Left lung (tissue), 14 donors: Measurements from ENCODE around the gene UBE2R2. TPM values are rescaled to one million over a fixed set of nuclear protein-coding genes. Genes with fewer than 3 reads are reported as not detected.
"Not testable (repeated sequence)": the region's sequence is repeated elsewhere in the genome, so short reads cannot be mapped to it uniquely, and the experiment has no call there.

Experiments
- ATAC-seq: fragments of 200-7000 bp; cut with Tn5 transposase; one replicate; pipeline ENCODE4 v1.9.1; 2020; ENCODE audit warnings: moderate library complexity
- DNase-seq, 4 donors: peaks; one replicate each; pipeline ENCODE4 v3.0.0-alpha.2; 2013 to 2020
- H3K27ac ChIP-seq, 2 donors: fragments of 200-600 bp; sonication (generic) in 1 of 2; one replicate each; pipeline versions ENCODE4 v1.5.0 to v1.8.0; 2020 to 2021
- H3K27me3 ChIP-seq, 2 donors: fragments of 200-600 bp; sonication (generic) in 1 of 2; one replicate each; pipeline versions ENCODE4 v1.5.0 to v1.8.0; 2020 to 2021
- H3K36me3 ChIP-seq, 2 donors: fragments of 200-600 bp; sonication (generic) in 1 of 2; one replicate each; pipeline versions ENCODE4 v1.5.0 to v1.8.0; 2020 to 2021
- H3K4me1 ChIP-seq, 2 donors: fragments of 200-600 bp; one replicate each; pipeline ENCODE4 v1.8.0; 2021
- H3K4me3 ChIP-seq, 2 donors: fragments of 200-600 bp; sonication (generic) in 1 of 2; one replicate each; pipeline versions ENCODE4 v1.5.0 to v1.8.0; 2020 to 2021; ENCODE audit warnings: mild to moderate bottlenecking in 1 of 2
- H3K9me3 ChIP-seq, 2 donors: fragments of 200-600 bp; sonication (generic) in 1 of 2; one replicate each; pipeline versions ENCODE4 v1.5.0 to v1.8.0; 2020 to 2021
- CTCF ChIP-seq, 2 donors: fragments of 200-600 bp; sonication (generic) in 1 of 2; IDR thresholded peaks; one replicate each; pipeline versions ENCODE4 v1.5.0 to v1.8.0; 2021; ENCODE audit warnings: antibody characterized with exemption in 2 of 2
- intact Hi-C, 2 donors: fragments of 100-400 bp; cut with DNase I; formaldehyde crosslinking; loops; one replicate each; pipeline versions ENCODE4 v1.11.2 to v1.14.2; 2022
- long read RNA-seq, 12 donors: library from polyadenylated mRNA in 2 of 12; unstranded in 2 of 12; transcript quantifications; one replicate each; pipeline ENCODE4 v2.0.0 and lab custom pipeline, GENCODE V29; 2019 to 2026
- polyA plus RNA-seq, 6 donors: library from polyadenylated mRNA; unstranded; fragments of 120-200 nt; gene quantifications; one replicate each; pipeline ENCODE4 v1.2.1, GENCODE V29; 2013; ENCODE audit not compliant: insufficient read length in 6 of 6
- total RNA-seq, 2 donors: library from RNA; stranded (reverse); fragmentation: NEBNext Ultra II Directional; extraction: Animal tissue kit (Norgen Biotek cat#: 25700); gene quantifications; one replicate each; pipeline ENCODE4 v1.2.1, GENCODE V29; 2021
- donor health status: DM: no; HTN: yes; CAD: no.
- donor health status: DM: no; HTN: no; CAD: no.

Gene UBE2R2
- total RNA-seq = 10 to 100 TPM; 34.0 to 37.5 TPM
- polyA plus RNA-seq = 10 to 100 TPM; 54.2 to 60.6 (median 57.9) TPM
- long read RNA-seq, donor 1, full-length matches to known transcripts = 47 of 57 reads
- long read RNA-seq, donor 1, partial matches to known transcripts = 10 of 57 reads
- long read RNA-seq, donor 1, other reads (novel, unspliced or antisense) = 0 of 57 reads
- long read RNA-seq, donor 2, full-length matches to known transcripts = 47 of 219 reads
- long read RNA-seq, donor 2, partial matches to known transcripts = 172 of 219 reads
- long read RNA-seq, donor 2, other reads (novel, unspliced or antisense) = 0 of 219 reads
- long read RNA-seq, donor 3, full-length matches to known transcripts = 27 of 32 reads
- long read RNA-seq, donor 3, partial matches to known transcripts = 5 of 32 reads
- long read RNA-seq, donor 3, other reads (novel, unspliced or antisense) = 0 of 32 reads
- long read RNA-seq, donor 4, full-length matches to known transcripts = 5 of 11 reads
- long read RNA-seq, donor 4, partial matches to known transcripts = 4 of 11 reads
- long read RNA-seq, donor 4, other reads (novel, unspliced or antisense) = 2 of 11 reads
- long read RNA-seq, donor 5, full-length matches to known transcripts = 32 of 43 reads
- long read RNA-seq, donor 5, partial matches to known transcripts = 11 of 43 reads
- long read RNA-seq, donor 5, other reads (novel, unspliced or antisense) = 0 of 43 reads
- long read RNA-seq, donor 6, full-length matches to known transcripts = 19 of 19 reads
- long read RNA-seq, donor 6, partial matches to known transcripts = 0 of 19 reads
- long read RNA-seq, donor 6, other reads (novel, unspliced or antisense) = 0 of 19 reads
- long read RNA-seq, donor 7, full-length matches to known transcripts = 9 of 9 reads
- long read RNA-seq, donor 7, partial matches to known transcripts = 0 of 9 reads
- long read RNA-seq, donor 7, other reads (novel, unspliced or antisense) = 0 of 9 reads
- long read RNA-seq, donor 8, full-length matches to known transcripts = 30 of 97 reads
- long read RNA-seq, donor 8, partial matches to known transcripts = 67 of 97 reads
- long read RNA-seq, donor 8, other reads (novel, unspliced or antisense) = 0 of 97 reads
- long read RNA-seq, donor 9 = 0 reads
- long read RNA-seq, donor 10, full-length matches to known transcripts = 8 of 11 reads
- long read RNA-seq, donor 10, partial matches to known transcripts = 2 of 11 reads
- long read RNA-seq, donor 10, other reads (novel, unspliced or antisense) = 1 of 11 reads
- long read RNA-seq, donor 11, full-length matches to known transcripts = 46 of 68 reads
- long read RNA-seq, donor 11, partial matches to known transcripts = 16 of 68 reads
- long read RNA-seq, donor 11, other reads (novel, unspliced or antisense) = 6 of 68 reads
- long read RNA-seq, donor 12, full-length matches to known transcripts = 29 of 89 reads
- long read RNA-seq, donor 12, partial matches to known transcripts = 60 of 89 reads
- long read RNA-seq, donor 12, other reads (novel, unspliced or antisense) = 0 of 89 reads

GRCh38 chr9:33816327-33817252 is at the start of gene UBE2R2:
Gene UBE2R2, plus strand, starts transcription at chr9:33817160. Its CDS starts 598 bp downstream, at chr9:33817758.
- intact Hi-C loops = no loop called here
- peaks cover 4 to 64% of the 10 kb centered on the region in 2 donors for H3K4me1 ChIP-seq
- ATAC-seq = peak; percentile 88

GRCh38 chr9:33770156-33770880 is 46.6 kb upstream of the UBE2R2 start:
- H3K4me1 ChIP-seq, H3K9me3 ChIP-seq, DNase-seq, intact Hi-C loops, H3K27ac ChIP-seq, H3K36me3 ChIP-seq, H3K27me3 ChIP-seq, ATAC-seq, H3K4me3 ChIP-seq: not testable (repeated sequence)

More at GRCh38 chr9:33816327-33817252, at the start of gene UBE2R2:
- no peaks in the 10 kb centered on the region for H3K9me3 ChIP-seq
- H3K27me3 ChIP-seq = no peaks in the 10 kb centered on the region
- H3K36me3 ChIP-seq = no peaks in the 10 kb centered on the region
- H3K4me3 ChIP-seq = peak within 1 kb of the TSS; percentile 81 to 88
- peak; percentile 94 to 98 (median 96) for DNase-seq
- peak within 1 kb of the TSS; percentile 99 to 100 for H3K27ac ChIP-seq
- no peak for TF ChIP-seq CTCF (IDR thresholded peaks at IDR 0.05)

- ATAC-seq, H3K4me3 ChIP-seq, DNase-seq, H3K9me3 ChIP-seq, H3K27ac ChIP-seq, H3K27me3 ChIP-seq, intact Hi-C loops, H3K36me3 ChIP-seq, H3K4me1 ChIP-seq: not testable (repeated sequence)
These were observed 43.8 kb upstream of the UBE2R2 start for GRCh38 chr9:33773135-33773534.

GRCh38 chr9:33774074-33774659 is 42.8 kb upstream of the UBE2R2 start:
- DNase-seq = peak in 1 of 4 donors; percentile 16
- intact Hi-C loops = not testable (repeated sequence)

GRCh38 chr9:33776578-33776977 is 40.4 kb upstream of the UBE2R2 start:
- H3K27me3 ChIP-seq = peaks cover 0 to 4% of the 10 kb centered on the region in 2 donors
- H3K4me1 ChIP-seq = no peaks in the 10 kb centered on the region
- DNase-seq (no peak), ATAC-seq (no peak)
- no peaks in the 10 kb centered on the region for H3K9me3 ChIP-seq
- no peak overlapping the region for H3K4me3 ChIP-seq
- intact Hi-C loops = no loop called here
- TF ChIP-seq CTCF (IDR thresholded peaks at IDR 0.05) = no peak
- no peak overlapping the region for H3K27ac ChIP-seq
- H3K36me3 ChIP-seq = no peaks in the 10 kb centered on the region

More at GRCh38 chr9:33774074-33774659, 42.8 kb upstream of the UBE2R2 start:
- not testable (repeated sequence) for H3K27ac ChIP-seq, H3K4me1 ChIP-seq, ATAC-seq, H3K9me3 ChIP-seq, H3K36me3 ChIP-seq, H3K27me3 ChIP-seq, H3K4me3 ChIP-seq
